Measurements from ENCODE around the gene UFD1. TPM values are rescaled to one million over a fixed set of nuclear protein-coding genes. Genes with fewer than 3 reads are reported as not detected.

UFD1 gene
- total RNA-seq, 1 donor, result 44.9 TPM

GRCh38 chr22:19431649-19432132 is 47.3 kb downstream of the UFD1 start, which contains the start of gene HIRA:
Gene HIRA, minus strand, starts transcription at chr22:19431733. Its CDS starts 257 bp downstream, at chr22:19431476.
- peak within 1 kb of the TSS; percentile 89 for H3K4me3 ChIP-seq (ENCODE audit: low read depth, low read length)
- no peak for TF ChIP-seq CTCF (IDR thresholded peaks at IDR 0.05; ENCODE audit: insufficient read depth, low read depth, low read length)
- peak; percentile 76 for DNase-seq (ENCODE audit: low read depth)

GRCh38 chr22:19430890-19431541 is 48.0 kb downstream of the UFD1 start:
- peak overlapping the region; percentile 89 for H3K4me3 ChIP-seq (ENCODE audit: low read depth, low read length)
- TF ChIP-seq CTCF (IDR thresholded peaks at IDR 0.05; ENCODE audit: insufficient read depth, low read depth, low read length), result peak; percentile 24
- DNase-seq (ENCODE audit: low read depth), result peak; percentile 39

GRCh38 chr22:19429950-19430889 is 48.8 kb downstream of the UFD1 start:
- H3K4me3 ChIP-seq (ENCODE audit: low read depth, low read length), result peak overlapping the region; percentile 89
- TF ChIP-seq CTCF (IDR thresholded peaks at IDR 0.05; ENCODE audit: insufficient read depth, low read depth, low read length), result no peak
- DNase-seq (ENCODE audit: low read depth), result peak; percentile 84

- no peak for TF ChIP-seq CTCF (IDR thresholded peaks at IDR 0.05; ENCODE audit: insufficient read depth, low read depth, low read length)
- DNase-seq (ENCODE audit: low read depth), result no peak
Measured at GRCh38 chr22:19424186-19424500, 54.9 kb downstream of the UFD1 start.

GRCh38 chr22:19422440-19423301 is 56.3 kb downstream of the UFD1 start:
- DNase-seq (ENCODE audit: low read depth), result peak; percentile 7
- no peak overlapping the region for H3K4me3 ChIP-seq (ENCODE audit: low read depth, low read length)
- TF ChIP-seq CTCF (IDR thresholded peaks at IDR 0.05; ENCODE audit: insufficient read depth, low read depth, low read length), result no peak

More at GRCh38 chr22:19424186-19424500, 54.9 kb downstream of the UFD1 start:
- no peak overlapping the region for H3K4me3 ChIP-seq (ENCODE audit: low read depth, low read length)

GRCh38 chr22:19420321-19420720 is 58.7 kb downstream of the UFD1 start:
- DNase-seq (ENCODE audit: low read depth), result no peak
- TF ChIP-seq CTCF (IDR thresholded peaks at IDR 0.05; ENCODE audit: insufficient read depth, low read depth, low read length), result no peak
- H3K4me3 ChIP-seq (ENCODE audit: low read depth, low read length), result no peak overlapping the region
